PC-9 (cell line): Measurements from ENCODE around the gene ARL5B. TPM values are rescaled to one million over a fixed set of nuclear protein-coding genes. Genes with fewer than 3 reads are reported as not detected.

Experiments
- BruUV-seq: library from RNA; stranded (reverse); fragments of 400-500 nt; replicated peaks from 2 replicates; lab custom pipeline; 2021; lab: Mats Ljungman, UMichigan
- CTCF ChIA-PET: fragments of 300-600 bp; sonication (Branson Sonifier 250); formaldehyde crosslinking; loops from one replicate; lab custom pipeline; 2022; ENCODE audit warnings: antibody characterized with exemption; lab: Charles Lee
- POLR2A ChIA-PET: fragments of 300-600 bp; sonication (Branson Sonifier 250); formaldehyde crosslinking; loops from one replicate; lab custom pipeline; 2022; ENCODE audit warnings: antibody characterized with exemption; ENCODE audit not compliant: unreplicated experiment; lab: Charles Lee
- DNase-seq, 2 experiments: peaks; one replicate each; pipeline versions ENCODE4 v3.0.0 to v3.0.0-alpha.2; 2015 to 2022; ENCODE audit warnings: mixed read lengths in 1 of 2
- H2AFZ ChIP-seq: fragments of 200-600 bp; sonication (generic); 2 replicates; pipeline ENCODE4 v1.8.1; 2017; ENCODE audit warnings: antibody characterized with exemption
- H3F3A ChIP-seq: fragments of 200-600 bp; sonication (generic); 2 replicates; pipeline ENCODE4 v1.8.1; 2017; ENCODE audit warnings: antibody characterized with exemption, mild to moderate bottlenecking, low read depth; ENCODE audit not compliant: insufficient read depth
- H3K27ac ChIP-seq: fragments of 200-600 bp; sonication (generic); 2 replicates; pipeline ENCODE4 v1.6.1; 2016; ENCODE audit warnings: mixed run types
- H3K27me3 ChIP-seq: fragments of 200-600 bp; sonication (generic); 2 replicates; pipeline ENCODE4 v1.6.1; 2016; ENCODE audit warnings: low read depth, mixed run types; ENCODE audit not compliant: insufficient read depth
- H3K36me3 ChIP-seq: fragments of 200-600 bp; sonication (generic); 2 replicates; pipeline ENCODE4 v1.6.1; 2016; ENCODE audit warnings: low read depth, mixed run types
- H3K4me1 ChIP-seq: fragments of 200-600 bp; sonication (generic); replicated peaks from 2 replicates; pipeline ENCODE4 v1.6.1; 2016; ENCODE audit warnings: mixed run types; ENCODE audit not compliant: insufficient read depth
- H3K4me2 ChIP-seq: fragments of 200-600 bp; sonication (generic); 2 replicates; pipeline ENCODE4 v1.6.1; 2017; ENCODE audit warnings: mixed run types
- H3K4me3 ChIP-seq: fragments of 200-600 bp; sonication (generic); 2 replicates; pipeline ENCODE4 v1.6.1; 2016; ENCODE audit warnings: mixed run types
- H3K79me2 ChIP-seq: fragments of 200-600 bp; sonication (generic); 2 replicates; pipeline ENCODE4 v1.6.1; 2017; ENCODE audit warnings: low read depth, mixed run types
- H3K9me2 ChIP-seq: fragments of 200-600 bp; sonication (generic); 2 replicates; pipeline ENCODE4 v1.8.1; 2017; ENCODE audit warnings: mild to moderate bottlenecking; ENCODE audit not compliant: insufficient read depth
- H3K9me3 ChIP-seq: fragments of 200-600 bp; sonication (generic); 2 replicates; pipeline ENCODE4 v1.8.1; 2016; ENCODE audit warnings: low read depth; ENCODE audit not compliant: insufficient read depth
- H4K20me1 ChIP-seq: fragments of 200-600 bp; sonication (generic); 2 replicates; pipeline ENCODE4 v1.8.1; 2017; ENCODE audit not compliant: insufficient read depth
- EZH2 ChIP-seq: fragments of 200-600 bp; sonication (generic); IDR thresholded peaks from 2 replicates; pipeline ENCODE4 v1.8.0; 2017; ENCODE audit warnings: antibody characterized with exemption, low read depth
- intact Hi-C: fragments of 100-400 bp; cut with micrococcal nuclease; formaldehyde crosslinking; loops from one replicate; pipeline ENCODE4 v1.10.0; 2022; ENCODE audit not compliant: unreplicated experiment
- total RNA-seq: library from RNA; stranded (reverse); gene quantifications from 2 replicates; pipeline ENCODE4 v1.2.3, GENCODE V29; 2021
- TF ChIP-seq, protein P1 (sequence below): fragments of 200-600 bp; sonication (generic); conservative IDR thresholded peaks from 2 replicates; pipeline ENCODE4 v1.6.1; 2017; ENCODE audit warnings: mixed run types, antibody characterized with exemption, mild to moderate bottlenecking, moderate library complexity

Gene ARL5B
- total RNA-seq, 1 experiment from 2014 or later, result 15.3 TPM

DNA sequence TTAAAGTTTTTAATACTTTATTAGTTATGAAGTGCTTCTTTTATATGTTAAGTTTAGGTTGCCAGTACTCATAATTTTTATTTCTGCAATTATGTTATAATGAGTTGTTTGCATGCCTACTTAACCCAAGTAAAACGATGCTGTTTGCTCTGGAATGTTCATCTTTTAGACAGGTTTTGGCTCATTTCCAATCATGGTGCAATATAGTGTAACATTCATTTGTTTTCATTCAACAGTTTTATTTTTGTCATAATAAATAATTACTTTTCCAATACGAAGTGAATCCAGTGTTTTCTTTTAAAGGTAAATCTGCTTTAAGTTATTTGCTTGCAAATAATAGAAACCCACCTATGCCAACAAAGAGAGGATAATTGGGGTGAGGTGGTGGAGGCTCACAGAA, 22.1 kb downstream of the ARL5B start:
- no peak overlapping the region for H2AFZ ChIP-seq
- intact Hi-C loops, result no loop called here
- DNase-seq, result no peak
- H3K4me2 ChIP-seq, result no peak overlapping the region
- H3K4me3 ChIP-seq, result no peak overlapping the region
- no peaks in the 10 kb centered on the region for H3F3A ChIP-seq
- no peaks in the 10 kb centered on the region; the same call in 1 of the 2 replicates for H3K36me3 ChIP-seq
- H3K79me2 ChIP-seq, result no peaks in the 10 kb centered on the region
- no peaks in the 10 kb centered on the region for H4K20me1 ChIP-seq
- no TSS peak for BruUV-seq
- H3K9me3 ChIP-seq, result no peaks in the 10 kb centered on the region
- no peak for TF ChIP-seq EZH2
- TF ChIP-seq, protein P1, sequence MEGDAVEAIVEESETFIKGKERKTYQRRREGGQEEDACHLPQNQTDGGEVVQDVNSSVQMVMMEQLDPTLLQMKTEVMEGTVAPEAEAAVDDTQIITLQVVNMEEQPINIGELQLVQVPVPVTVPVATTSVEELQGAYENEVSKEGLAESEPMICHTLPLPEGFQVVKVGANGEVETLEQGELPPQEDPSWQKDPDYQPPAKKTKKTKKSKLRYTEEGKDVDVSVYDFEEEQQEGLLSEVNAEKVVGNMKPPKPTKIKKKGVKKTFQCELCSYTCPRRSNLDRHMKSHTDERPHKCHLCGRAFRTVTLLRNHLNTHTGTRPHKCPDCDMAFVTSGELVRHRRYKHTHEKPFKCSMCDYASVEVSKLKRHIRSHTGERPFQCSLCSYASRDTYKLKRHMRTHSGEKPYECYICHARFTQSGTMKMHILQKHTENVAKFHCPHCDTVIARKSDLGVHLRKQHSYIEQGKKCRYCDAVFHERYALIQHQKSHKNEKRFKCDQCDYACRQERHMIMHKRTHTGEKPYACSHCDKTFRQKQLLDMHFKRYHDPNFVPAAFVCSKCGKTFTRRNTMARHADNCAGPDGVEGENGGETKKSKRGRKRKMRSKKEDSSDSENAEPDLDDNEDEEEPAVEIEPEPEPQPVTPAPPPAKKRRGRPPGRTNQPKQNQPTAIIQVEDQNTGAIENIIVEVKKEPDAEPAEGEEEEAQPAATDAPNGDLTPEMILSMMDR, result no peak
- H3K27ac ChIP-seq, result peak overlapping the region; percentile 24; the same call in 1 of the 2 replicates
- H3K9me2 ChIP-seq, result no peaks in the 10 kb centered on the region
- POLR2A ChIA-PET, result no interaction called here
- no peaks in the 10 kb centered on the region for H3K4me1 ChIP-seq
- CTCF ChIA-PET, result no interaction called here
- H3K27me3 ChIP-seq, result no peaks in the 10 kb centered on the region

DNA sequence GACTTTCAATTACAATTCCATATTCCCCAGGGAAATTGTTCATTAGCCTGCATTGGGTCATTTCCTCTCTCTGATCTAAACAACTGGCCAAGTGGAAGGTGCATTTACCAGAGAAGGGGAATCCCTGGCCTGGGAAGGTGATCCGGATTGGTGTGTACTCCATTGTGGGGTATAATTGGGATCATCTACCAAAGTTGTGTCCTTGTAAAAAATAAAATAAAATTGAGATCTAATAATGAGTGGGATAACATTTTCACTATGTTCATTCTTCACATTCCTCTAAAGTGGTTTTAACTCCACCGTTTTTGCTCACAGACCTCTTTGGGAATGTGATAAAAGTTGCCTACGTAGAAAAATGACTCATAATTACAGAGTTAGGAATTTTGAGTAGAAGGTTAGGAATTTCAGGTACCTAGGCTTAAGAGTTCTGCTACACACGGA, 22.8 kb downstream of the ARL5B start:
- Histone ChIP-seq H3K4me3 (no peak overlapping the region), H3K36me3 (no peaks in the 10 kb centered on the region), H3K27me3 (no peaks in the 10 kb centered on the region), H3K79me2 (no peaks in the 10 kb centered on the region), H3K27ac (peak overlapping the region; percentile 24; the same call in 1 of the 2 replicates), H3K4me2 (no peak overlapping the region), H3F3A (no peaks in the 10 kb centered on the region), H3K9me2 (no peaks in the 10 kb centered on the region), H2AFZ (no peak overlapping the region), H4K20me1 (no peaks in the 10 kb centered on the region), H3K9me3 (no peaks in the 10 kb centered on the region), H3K4me1 (no peaks in the 10 kb centered on the region)
- intact Hi-C loops, result loop anchor here (1.0 kb wide), 1 partner anchor 72 kb away; no protein-coding TSS in a partner anchor
- BruUV-seq, result no TSS peak
- peak in 1 of 2 experiments; percentile 36 for DNase-seq
- ChIA-PET CTCF (no interaction called here), POLR2A (no interaction called here)
- TF ChIP-seq, protein P1, result no peak
- TF ChIP-seq EZH2, result no peak

DNA sequence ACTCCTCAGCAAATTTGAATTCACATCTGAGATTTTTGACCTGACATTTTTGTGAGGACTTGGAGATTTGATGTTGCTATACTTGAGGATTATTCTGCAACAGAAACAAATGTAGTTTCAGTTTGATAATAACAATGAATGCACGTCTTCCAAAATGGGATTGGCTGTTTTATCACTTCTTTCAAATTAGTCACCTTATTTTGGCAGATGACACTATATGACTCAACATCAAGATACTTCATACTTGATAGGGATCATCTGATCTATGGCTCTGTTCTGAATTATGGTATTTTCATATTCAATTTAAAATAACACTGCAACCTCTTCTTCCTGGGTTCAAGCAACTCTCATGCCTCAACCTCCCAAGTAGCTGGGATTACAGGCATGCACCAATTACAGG, 24.2 kb downstream of the ARL5B start:
- Histone ChIP-seq H4K20me1 (no peaks in the 10 kb centered on the region), H2AFZ (no peak overlapping the region), H3K79me2 (no peaks in the 10 kb centered on the region), H3F3A (no peaks in the 10 kb centered on the region), H3K4me2 (no peak overlapping the region), H3K9me2 (no peaks in the 10 kb centered on the region), H3K36me3 (no peaks in the 10 kb centered on the region), H3K4me3 (no peak overlapping the region), H3K27me3 (no peaks in the 10 kb centered on the region), H3K27ac (no peak overlapping the region), H3K4me1 (no peaks in the 10 kb centered on the region), H3K9me3 (no peaks in the 10 kb centered on the region)
- intact Hi-C loops, result no loop called here
- DNase-seq, result no peak
- TF ChIP-seq, protein P1, result no peak
- TF ChIP-seq EZH2, result no peak
- ChIA-PET POLR2A (no interaction called here), CTCF (no interaction called here)
- no TSS peak for BruUV-seq
